Ishikawa (cell line): ENCODE measurements around the gene FTO.

Experiments used
- CEBPB ChIP-seq: IDR thresholded peaks from 2 replicates; pipeline ENCODE4 v1.6.1; 2012
- EGR1 ChIP-seq: IDR thresholded peaks from 2 replicates; pipeline ENCODE4 v1.6.1; 2012
- REST ChIP-seq: IDR thresholded peaks from 2 replicates; pipeline ENCODE4 v1.6.1; 2012; ENCODE audit warnings: low read depth, mild to moderate bottlenecking
- TAF1 ChIP-seq: IDR thresholded peaks from 2 replicates; pipeline ENCODE4 v1.6.1; 2012; ENCODE audit warnings: low read depth, mild to moderate bottlenecking
- TEAD4 ChIP-seq: IDR thresholded peaks from 2 replicates; pipeline ENCODE4 v1.6.1; 2012
- USF1 ChIP-seq: IDR thresholded peaks from 2 replicates; pipeline ENCODE4 v1.6.1; 2012

GRCh38 chr16:54034684-54035083 is 330.7 kb downstream of the FTO start:
- no peak for TF ChIP-seq CEBPB
- TF ChIP-seq EGR1 = no peak
- no peak for TF ChIP-seq TAF1
- TF ChIP-seq USF1 = no peak
- TF ChIP-seq TEAD4 = no peak
- TF ChIP-seq REST = no peak
